K562 (cell line): ENCODE measurements around the gene KCNJ4. TPM values are rescaled to one million over a fixed set of nuclear protein-coding genes. Genes with fewer than 3 reads are reported as not detected.

Experiments
- ARID4B ChIP-seq: sonication (generic); formaldehyde crosslinking; IDR thresholded peaks from 2 replicates; pipeline ENCODE4 v1.8.0; 2022; ENCODE audit warnings: mild to moderate bottlenecking, missing genetic modification reagents
- CTBP1 ChIP-seq: fragments of 450-650 bp; IDR thresholded peaks from 2 replicates; pipeline ENCODE4 v1.6.1; 2016; ENCODE audit warnings: borderline replicate concordance
- EGR1 ChIP-seq: fragments of 450-650 bp; conservative IDR thresholded peaks from 2 replicates; pipeline ENCODE4 v1.6.1; 2017; ENCODE audit warnings: mild to moderate bottlenecking
- FUS ChIP-seq: fragments of 200-400 bp; formaldehyde crosslinking; optimal IDR thresholded peaks from 2 replicates; pipeline ENCODE3; 2017; ENCODE audit warnings: low read depth, low read length
- HNRNPUL1 ChIP-seq: fragments of 200-400 bp; formaldehyde crosslinking; IDR thresholded peaks from 2 replicates; pipeline ENCODE4 v1.6.1; 2017; ENCODE audit warnings: low read length
- MXD1 ChIP-seq: fragments of 250-450 bp; sonication (Bioruptor Pico); IDR thresholded peaks from 2 replicates; pipeline ENCODE4 v1.8.0; 2021; ENCODE audit warnings: borderline replicate concordance, mild to moderate bottlenecking, moderate library complexity; ENCODE audit not compliant: poor library complexity, severe bottlenecking
- SRSF7 ChIP-seq: fragments of 200-400 bp; formaldehyde crosslinking; optimal IDR thresholded peaks from 2 replicates; pipeline ENCODE3; 2017; ENCODE audit warnings: mild to moderate bottlenecking, low read depth, low read length
- ZBTB26 ChIP-seq: fragments of 450-650 bp; formaldehyde crosslinking; IDR thresholded peaks from 2 replicates; pipeline ENCODE4 v1.4.0; 2022; ENCODE audit warnings: missing genetic modification characterization
- ZNF584 ChIP-seq: fragments of 200-800 bp; sonication (Bioruptor generic); IDR thresholded peaks from 2 replicates; pipeline ENCODE4 v1.6.1; 2016; ENCODE audit warnings: low read depth, mild to moderate bottlenecking, missing genetic modification characterization, missing compliant biosample characterization
- polyA plus RNA-seq, 8 experiments: library from polyadenylated mRNA; depleted of rRNA in 4 of 8; stranded (reverse) in 5 of 8; unstranded in 3 of 8; fragments of >200 nt; fragmentation: Nextera tagmentation in 2 of 8; fragmentation: Illumina TruSeq in 1 of 8; extraction: Ambion mirVana in 2 of 8; extraction: Trizol in 1 of 8; gene quantifications; 2 replicates each; pipeline versions ENCODE4 v1.2.1 to v1.2.3, GENCODE V29; 2011 to 2014; ENCODE audit warnings: inconsistent platforms in 1 of 8, missing spikeins in 1 of 8
- total RNA-seq, 7 experiments: library from RNA; depleted of rRNA in 6 of 7; stranded (reverse); fragments of >200 nt in 6 of 7; fragmentation: Illumina TruSeq in 2 of 7; extraction: Trizol in 2 of 7; gene quantifications; 2 replicates each; pipeline versions ENCODE4 v1.2.1 to v1.2.3, GENCODE V29; 2011 to 2021; ENCODE audit warnings: low replicate concordance in 1 of 7

The KCNJ4 gene
- total and polyA plus RNA-seq, 9 of the 15 experiments (the other 6 are each of a cell fraction or from before 2014, with no cell fraction given): 0.07 to 0.55 (median 0.09) TPM; not detected in 4

- TF ChIP-seq EGR1 (no peak), CTBP1 (no peak), SRSF7 (no peak), ARID4B (CRISPR knock-in tag) (no peak), HNRNPUL1 (no peak), MXD1 (CRISPR knock-in tag) (no peak), FUS (no peak), ZNF584 (CRISPR knock-in tag) (no peak), ZBTB26 (CRISPR knock-in tag) (no peak)
Observed at GRCh38 chr22:38494498-38494897, 39.5 kb upstream of the KCNJ4 start (continued).
